Naive thymus-derived CD8-positive, alpha-beta T cell (primary cell): Measurements from ENCODE around the gene EML3. TPM values are rescaled to one million over a fixed set of nuclear protein-coding genes. Genes with fewer than 3 reads are reported as not detected.

Source experiments
- ATAC-seq, 2 donors: fragments of 150-1000 bp; cut with Tn5 transposase in 1 of 2; sonication (Bioruptor Pico), chemical (Tn5 transposase) in 1 of 2; 1 replicate in 1 of 2; 2 replicates in 1 of 2; pipeline ENCODE4 v1.10.0; 2021; ENCODE audit warnings: mild to moderate bottlenecking in 2 of 2, moderate library complexity in 2 of 2
- POLR2A ChIA-PET: fragments of 350-600 bp; sonication (Branson Sonifier 250); formaldehyde crosslinking; loops from one replicate; lab custom pipeline; 2021; ENCODE audit warnings: antibody characterized with exemption; lab: Charles Lee
- DNase-seq, 10 donors: peaks; one replicate each; pipeline versions ENCODE4 v3.0.0 to v3.0.0-alpha.2; 2020 to 2022
- H3K27ac Mint-ChIP-seq, 10 donors: one replicate each; pipeline ENCODE4 v1.8.0; 2020 to 2022; ENCODE audit warnings: mild to moderate bottlenecking in 10 of 10, mixed read lengths in 10 of 10, moderate library complexity in 4 of 10, inconsistent platforms in 1 of 10
- H3K27me3 Mint-ChIP-seq, 5 donors: one replicate each; pipeline ENCODE4 v1.8.0; 2021 to 2022; ENCODE audit warnings: mixed read lengths in 5 of 5
- H3K36me3 Mint-ChIP-seq, 3 donors: one replicate each; pipeline ENCODE4 v1.8.0; 2020 to 2022; ENCODE audit warnings: mixed read lengths in 3 of 3, mild to moderate bottlenecking in 2 of 3, inconsistent platforms in 1 of 3
- H3K4me1 Mint-ChIP-seq, 4 donors: one replicate each; pipeline ENCODE4 v1.8.0; 2021 to 2022; ENCODE audit warnings: mixed read lengths in 4 of 4
- H3K4me3 Mint-ChIP-seq, 10 donors: one replicate each; pipeline ENCODE4 v1.8.0; 2020 to 2022; ENCODE audit warnings: mild to moderate bottlenecking in 10 of 10, mixed read lengths in 10 of 10, moderate library complexity in 6 of 10, inconsistent platforms in 1 of 10
- H3K9me3 Mint-ChIP-seq, 9 donors: one replicate each; pipeline ENCODE4 v1.8.0; 2020 to 2022; ENCODE audit warnings: mixed read lengths in 9 of 9, mild to moderate bottlenecking in 3 of 9, inconsistent platforms in 1 of 9, moderate library complexity in 1 of 9
- polyA plus RNA-seq, 3 donors: library from polyadenylated mRNA; unstranded; fragments of 300-500 nt; fragmentation: Illumina TruSeq; gene quantifications; one replicate each; pipeline ENCODE4 v1.2.3, GENCODE V29; 2021
- total RNA-seq, 8 experiments: library from RNA in 2 of 8; stranded (reverse) in 2 of 8; gene quantifications; one replicate each; pipeline ENCODE4 v1.2.3 and lab custom pipeline; 2021 to 2026

Gene EML3
- total and polyA plus RNA-seq, 5 experiments from 2014 or later: 14.8 to 255 (median 23.7) TPM

DNA sequence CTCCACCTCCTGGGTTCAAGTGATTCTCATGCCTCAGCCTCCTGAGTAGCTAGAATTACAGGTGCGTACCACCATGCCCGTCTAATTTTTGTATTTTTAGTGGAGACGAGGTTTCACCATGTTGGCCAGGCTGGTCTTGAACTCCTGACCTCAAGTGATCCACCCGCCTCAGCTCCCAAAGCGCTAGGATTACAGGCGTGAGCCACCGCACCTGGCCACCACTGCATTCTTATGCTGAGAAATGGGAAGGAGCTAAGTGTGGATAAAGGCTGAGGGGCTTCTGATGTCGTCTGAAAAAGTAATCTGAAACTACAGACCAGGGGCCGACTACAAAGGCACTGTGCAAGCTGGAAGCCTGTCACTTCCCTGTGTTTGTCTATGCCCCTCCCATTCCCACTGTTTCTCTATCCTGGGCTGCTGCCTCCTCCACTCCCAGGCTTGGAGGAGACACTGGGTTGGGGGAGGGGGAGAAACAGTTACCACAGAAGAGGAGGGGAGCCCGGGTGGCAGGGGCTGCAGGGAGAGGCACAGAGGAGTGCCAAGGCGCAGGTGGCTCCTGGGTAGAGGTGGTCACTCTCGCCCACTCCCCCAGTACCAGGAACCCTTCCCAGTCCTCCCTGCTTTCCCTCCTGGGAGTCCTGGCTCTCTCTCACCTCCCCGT lies 8.0 kb downstream of the EML3 start:
- Mint-ChIP-seq H3K27me3 (no peaks in the 10 kb centered on the region), H3K27ac (peak overlapping the region in 3 of 10 donors; percentile 40 to 74 (median 66)), H3K9me3 (no peaks in the 10 kb centered on the region), H3K4me3 (no peak overlapping the region), H3K4me1 (peaks cover 32 to 62% (median 57%) of the 10 kb centered on the region in 4 donors), H3K36me3 (peaks cover 0 to 55% (median 29%) of the 10 kb centered on the region in 3 donors)
- POLR2A ChIA-PET: interaction anchor here (0.6 to 9.9 kb wide), 8 partner anchors 7 to 182 kb away, joined by 3 to 166 read pairs (median 8); partner anchors contain the start of genes B3GAT3, C11orf98, CSKMT and EML3
- DNase-seq: no peak
- ATAC-seq: no peak

DNA sequence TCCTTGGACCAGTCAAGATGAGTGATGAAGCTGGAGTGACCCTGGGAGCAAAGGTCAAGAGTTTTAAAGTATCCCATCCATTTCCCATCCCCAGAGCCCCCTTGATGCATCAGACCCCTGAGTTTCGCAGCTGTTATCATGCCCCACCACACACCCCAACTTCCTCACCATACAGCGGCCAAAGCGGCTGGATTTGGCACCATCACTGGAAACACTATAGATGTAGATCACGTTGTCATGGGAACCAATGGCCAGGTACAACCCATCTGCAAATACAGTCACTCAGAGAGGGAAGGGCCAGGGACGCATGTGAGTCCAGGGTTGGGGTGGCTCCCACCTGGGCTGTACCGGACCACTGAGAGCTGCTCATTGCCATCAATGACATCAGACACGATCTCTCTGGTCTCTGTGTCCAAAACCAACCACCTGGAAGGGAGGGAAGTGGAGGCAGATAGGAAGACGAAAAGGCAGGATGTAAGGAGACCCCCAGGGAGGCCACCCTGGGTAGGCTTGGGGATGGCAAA lies 8.7 kb downstream of the EML3 start:
- Mint-ChIP-seq H3K27me3 (no peaks in the 10 kb centered on the region), H3K4me3 (peak overlapping the region; percentile 48 to 82 (median 66)), H3K36me3 (peaks cover 0 to 61% (median 31%) of the 10 kb centered on the region in 3 donors), H3K4me1 (peaks cover 33 to 62% (median 58%) of the 10 kb centered on the region in 4 donors), H3K9me3 (no peaks in the 10 kb centered on the region), H3K27ac (peak overlapping the region in 6 of 10 donors; percentile 39 to 75 (median 64))
- no peak for ATAC-seq
- no peak for DNase-seq
- POLR2A ChIA-PET: interaction anchor here (0.6 to 9.9 kb wide), 8 partner anchors 8 to 93 kb away, joined by 3 to 166 read pairs (median 6); partner anchors contain the start of genes C11orf98, CSKMT, EML3 and GANAB

DNA sequence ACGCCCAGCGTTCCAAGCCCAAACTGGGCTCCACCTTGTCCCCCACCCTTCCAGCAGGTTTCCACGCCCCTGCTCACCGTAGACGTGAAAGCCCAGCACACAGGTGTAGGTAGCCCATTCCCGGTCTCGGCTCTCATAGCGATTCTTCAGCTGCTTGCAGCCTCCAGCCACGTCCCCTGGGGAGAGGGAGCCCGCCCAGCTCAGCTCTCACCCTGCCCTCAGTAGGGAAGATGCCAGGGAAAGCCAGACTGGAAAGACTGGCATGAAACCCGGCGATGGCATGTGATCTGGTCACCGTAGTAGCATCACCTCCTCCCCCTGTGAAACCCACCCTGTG lies 9.5 kb downstream of the EML3 start:
- H3K27me3 Mint-ChIP-seq: no peaks in the 10 kb centered on the region
- H3K4me1 Mint-ChIP-seq: peaks cover 38 to 63% (median 59%) of the 10 kb centered on the region in 4 donors
- H3K9me3 Mint-ChIP-seq: no peaks in the 10 kb centered on the region
- H3K36me3 Mint-ChIP-seq: peaks cover 0 to 67% (median 36%) of the 10 kb centered on the region in 3 donors
- peak overlapping the region in 9 of 10 donors; percentile 39 to 86 (median 64) for H3K27ac Mint-ChIP-seq
- POLR2A ChIA-PET: interaction anchor here (1.0 to 9.9 kb wide), 6 partner anchors 8 to 183 kb away, joined by 3 to 166 read pairs (median 7); partner anchors contain the start of genes C11orf98, CSKMT, EML3 and ROM1
- DNase-seq (no peak), ATAC-seq (no peak)
- peak overlapping the region; percentile 54 to 82 (median 70) for H3K4me3 Mint-ChIP-seq

DNA sequence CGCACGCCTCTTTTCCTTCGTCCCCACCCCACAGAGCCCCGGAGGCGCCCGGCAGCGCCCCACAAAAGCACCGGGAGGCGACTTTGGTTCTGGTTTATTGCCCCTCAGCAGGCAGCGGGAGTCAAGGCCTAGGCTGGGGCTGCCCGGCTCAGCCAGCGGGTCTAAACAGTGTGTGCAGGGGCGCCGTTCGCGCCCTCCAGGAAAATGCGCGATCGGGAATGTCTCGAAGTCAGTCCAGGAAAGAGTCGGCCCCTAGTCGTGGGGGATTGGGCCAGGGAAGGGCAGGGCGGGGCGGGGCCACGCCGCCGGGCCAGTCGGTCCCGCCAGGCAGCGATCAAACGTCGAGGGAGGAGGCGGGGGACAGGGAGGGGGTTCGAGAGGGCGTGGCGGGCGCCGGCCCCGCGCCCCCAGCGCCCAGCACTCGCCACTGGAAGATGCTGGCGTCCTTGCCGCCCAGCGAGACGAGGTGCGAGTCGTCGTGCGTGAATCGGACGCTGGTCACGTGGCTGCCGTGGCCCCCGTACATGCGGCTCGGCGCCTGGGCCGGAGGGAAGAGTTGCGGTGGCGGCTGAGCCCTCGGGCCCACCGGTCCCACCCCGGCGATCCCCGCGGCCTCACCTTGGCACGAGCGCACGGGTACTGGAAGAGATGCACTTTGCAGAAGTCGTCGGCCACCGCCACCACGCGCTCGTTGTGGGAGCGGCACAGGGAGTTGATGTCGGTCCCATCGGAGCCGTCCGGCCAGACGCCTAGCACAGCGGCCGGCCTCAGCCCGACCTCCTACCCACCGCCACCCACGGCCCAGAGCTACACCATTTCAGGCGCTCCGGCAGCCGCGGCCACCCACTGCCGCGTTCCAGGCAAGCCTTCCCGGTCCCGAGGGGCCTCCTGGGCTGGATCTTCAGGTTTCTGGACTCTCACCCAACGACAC lies 10.2 kb downstream of the EML3 start:
- Mint-ChIP-seq H3K4me3 (peak overlapping the region; percentile 88 to 95 (median 92)), H3K9me3 (no peaks in the 10 kb centered on the region), H3K27me3 (no peaks in the 10 kb centered on the region), H3K36me3 (peaks cover 0 to 67% (median 33%) of the 10 kb centered on the region in 3 donors), H3K4me1 (peaks cover 37 to 63% (median 59%) of the 10 kb centered on the region in 4 donors), H3K27ac (peak overlapping the region; percentile 81 to 97 (median 94))
- ATAC-seq (no peak), DNase-seq (peak in 2 of 10 donors; percentile 20 to 59)
- POLR2A ChIA-PET: interaction anchor here (0.6 to 9.9 kb wide), 33 partner anchors 7 to 279 kb away, joined by 3 to 166 read pairs (median 7); partner anchors contain the start of genes AHNAK, B3GAT3, C11orf98 and CSKMT

DNA sequence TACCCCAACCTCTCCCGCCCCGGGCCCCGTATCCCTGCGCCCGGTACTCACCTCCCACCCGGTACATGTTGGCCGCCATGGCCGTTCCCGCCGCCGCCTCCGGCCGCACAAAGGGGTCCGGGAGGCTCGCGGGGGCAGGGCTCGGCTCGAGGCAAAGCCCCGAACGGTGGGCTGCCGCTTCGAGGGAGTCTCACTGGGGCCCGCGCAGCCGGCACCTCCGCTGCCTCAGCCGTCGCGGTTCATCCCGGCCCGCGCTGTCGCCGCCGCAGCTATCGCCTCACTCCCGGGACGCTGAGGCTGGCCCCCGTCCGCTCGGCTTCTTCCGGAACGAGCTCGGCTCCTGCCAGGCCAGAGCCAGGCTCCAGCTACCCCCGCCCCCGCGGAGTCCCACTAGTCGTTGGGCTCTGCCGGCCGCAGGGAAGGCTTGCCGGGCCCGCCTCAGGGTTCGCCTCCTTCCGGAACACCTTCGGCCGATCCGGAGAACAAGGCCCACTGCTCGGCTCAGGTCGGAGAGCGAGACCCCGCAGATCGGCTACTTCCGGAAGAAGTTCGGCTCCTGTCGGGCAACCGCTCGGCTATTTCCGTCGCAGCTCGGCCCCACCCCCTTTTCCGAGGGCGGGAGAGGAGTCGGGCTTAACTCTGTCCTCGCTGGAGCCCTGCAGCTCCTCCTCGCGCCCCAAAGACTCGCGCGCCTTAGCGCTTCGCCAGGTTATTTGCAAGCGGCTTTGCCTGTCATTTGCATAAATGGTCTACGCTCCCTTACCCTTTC lies 11.0 kb downstream of the EML3 start, which contains the start of gene MTA2:
TSS of gene MTA2 (minus strand) at position 494 of the 769 bp plus-strand sequence. CDS start at position 79, 415 bp downstream.
- POLR2A ChIA-PET: interaction anchor here (0.6 to 9.9 kb wide), 34 partner anchors 9 to 280 kb away, joined by 3 to 166 read pairs (median 6); partner anchors contain the start of genes AHNAK, B3GAT3, C11orf98 and CSKMT
- peak; percentile 95 to 100 (median 99) for DNase-seq
- H3K27me3 Mint-ChIP-seq: no peaks in the 10 kb centered on the region
- peaks cover 0 to 69% (median 34%) of the 10 kb centered on the region in 3 donors for H3K36me3 Mint-ChIP-seq
- peak within 1 kb of the TSS; percentile 93 to 97 (median 96) for H3K27ac Mint-ChIP-seq
- peak; percentile 82 to 83 for ATAC-seq
- peak within 1 kb of the TSS; percentile 88 to 95 (median 92) for H3K4me3 Mint-ChIP-seq
- H3K4me1 Mint-ChIP-seq: peaks cover 37 to 66% (median 62%) of the 10 kb centered on the region in 4 donors
- no peaks in the 10 kb centered on the region for H3K9me3 Mint-ChIP-seq

DNA sequence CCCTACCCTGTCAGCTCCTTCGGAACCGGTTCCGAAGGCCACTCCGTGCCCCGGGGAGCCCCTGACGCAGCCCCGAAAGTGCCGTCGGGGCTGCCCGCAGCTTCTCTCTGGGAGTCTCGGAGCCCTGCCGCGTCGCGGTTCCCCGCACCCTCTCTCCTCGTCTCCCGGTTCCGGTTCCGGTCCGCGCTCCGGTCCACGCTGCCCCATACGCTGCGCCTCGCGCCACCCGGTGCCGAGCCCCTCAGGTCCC lies 11.5 kb downstream of the EML3 start:
- Mint-ChIP-seq H3K27ac (peak overlapping the region; percentile 53 to 97 (median 95)), H3K27me3 (no peaks in the 10 kb centered on the region), H3K4me3 (peak overlapping the region; percentile 88 to 95 (median 92)), H3K4me1 (peaks cover 37 to 63% (median 61%) of the 10 kb centered on the region in 4 donors), H3K9me3 (no peaks in the 10 kb centered on the region), H3K36me3 (peaks cover 0 to 69% (median 34%) of the 10 kb centered on the region in 3 donors)
- POLR2A ChIA-PET: interaction anchor here (0.6 to 9.9 kb wide), 31 partner anchors 9 to 280 kb away, joined by 3 to 166 read pairs (median 7); partner anchors contain the start of genes AHNAK, B3GAT3, C11orf98 and CSKMT
- peak in 1 of 2 donors; percentile 26 for ATAC-seq
- DNase-seq: peak in 6 of 10 donors; percentile 13 to 72 (median 35)

DNA sequence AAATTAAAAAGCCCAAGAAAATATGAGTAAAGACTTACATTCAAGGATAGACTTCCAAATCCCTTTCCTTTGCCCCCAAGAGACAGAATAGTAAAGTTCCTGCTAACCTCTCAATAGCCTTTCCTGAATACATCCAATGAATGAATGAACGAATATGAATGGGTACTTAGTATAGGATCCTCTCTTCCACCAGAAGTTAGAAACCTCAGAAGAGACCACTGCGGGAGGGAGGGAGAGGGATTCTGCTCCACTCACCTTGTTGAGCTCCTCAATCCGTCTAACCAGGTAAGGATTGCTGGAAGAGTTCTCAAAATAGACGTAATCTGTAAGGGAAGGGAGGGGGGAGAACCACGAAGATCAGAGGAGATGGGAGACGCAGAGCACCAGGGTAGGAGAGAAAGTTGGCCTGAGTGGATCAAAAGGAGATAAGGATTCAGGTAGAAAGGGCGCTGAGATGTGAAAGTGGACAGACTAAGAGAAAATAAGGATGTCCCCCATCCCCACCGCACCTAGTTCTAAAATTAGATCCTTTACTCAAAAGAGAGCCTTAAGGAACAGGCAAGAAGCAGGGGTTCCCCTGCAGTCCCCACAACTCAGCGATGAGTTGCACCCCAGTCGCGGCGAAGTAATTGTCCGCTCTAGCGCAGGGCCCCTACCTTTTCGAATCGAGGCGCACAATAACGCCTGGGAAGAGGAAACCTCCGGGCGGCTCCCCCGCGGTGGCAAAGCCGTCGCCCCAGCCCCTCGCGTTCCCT lies 12.0 kb downstream of the EML3 start:
- POLR2A ChIA-PET: interaction anchor here (0.6 to 9.9 kb wide), 27 partner anchors 8 to 281 kb away, joined by 3 to 166 read pairs (median 8); partner anchors contain the start of genes AHNAK, B3GAT3, C11orf98 and CSKMT
- peak in 2 of 10 donors; percentile 10 to 14 for DNase-seq
- Mint-ChIP-seq H3K27ac (peak overlapping the region; percentile 93 to 97 (median 96)), H3K27me3 (no peaks in the 10 kb centered on the region), H3K4me1 (peaks cover 37 to 64% (median 61%) of the 10 kb centered on the region in 4 donors), H3K4me3 (peak overlapping the region; percentile 88 to 95 (median 92)), H3K36me3 (peaks cover 0 to 70% (median 36%) of the 10 kb centered on the region in 3 donors), H3K9me3 (no peaks in the 10 kb centered on the region)
- ATAC-seq: peak in 1 of 2 donors; percentile 0

DNA sequence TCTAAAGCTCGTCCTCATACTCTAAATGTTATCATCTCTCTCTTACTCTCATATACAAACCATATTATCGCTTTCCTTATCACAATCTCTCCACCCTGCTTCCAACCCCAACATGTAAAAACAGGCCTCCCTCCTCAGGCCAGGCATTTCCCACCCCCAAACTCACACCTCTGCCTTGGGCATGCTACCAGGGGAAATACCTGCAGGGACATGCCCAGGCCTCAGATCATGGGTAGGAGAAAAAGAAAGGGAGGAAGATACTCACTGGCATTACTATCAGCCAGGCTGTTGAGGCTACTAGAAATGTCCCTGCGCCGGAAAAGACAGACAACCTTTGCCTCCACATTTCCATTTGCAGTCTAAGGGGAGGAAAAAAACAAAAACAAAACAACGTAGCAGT lies 12.7 kb downstream of the EML3 start:
- Mint-ChIP-seq H3K4me1 (peaks cover 35 to 63% (median 60%) of the 10 kb centered on the region in 4 donors), H3K36me3 (peaks cover 0 to 72% (median 39%) of the 10 kb centered on the region in 3 donors), H3K4me3 (peak overlapping the region; percentile 88 to 95 (median 92)), H3K27ac (peak overlapping the region; percentile 93 to 97 (median 96)), H3K27me3 (no peaks in the 10 kb centered on the region), H3K9me3 (no peaks in the 10 kb centered on the region)
- ATAC-seq (no peak), DNase-seq (no peak)
- POLR2A ChIA-PET: interaction anchor here (0.6 to 9.9 kb wide), 34 partner anchors 8 to 281 kb away, joined by 3 to 166 read pairs (median 7); partner anchors contain the start of genes B3GAT3, C11orf98, CSKMT and EEF1G

DNA sequence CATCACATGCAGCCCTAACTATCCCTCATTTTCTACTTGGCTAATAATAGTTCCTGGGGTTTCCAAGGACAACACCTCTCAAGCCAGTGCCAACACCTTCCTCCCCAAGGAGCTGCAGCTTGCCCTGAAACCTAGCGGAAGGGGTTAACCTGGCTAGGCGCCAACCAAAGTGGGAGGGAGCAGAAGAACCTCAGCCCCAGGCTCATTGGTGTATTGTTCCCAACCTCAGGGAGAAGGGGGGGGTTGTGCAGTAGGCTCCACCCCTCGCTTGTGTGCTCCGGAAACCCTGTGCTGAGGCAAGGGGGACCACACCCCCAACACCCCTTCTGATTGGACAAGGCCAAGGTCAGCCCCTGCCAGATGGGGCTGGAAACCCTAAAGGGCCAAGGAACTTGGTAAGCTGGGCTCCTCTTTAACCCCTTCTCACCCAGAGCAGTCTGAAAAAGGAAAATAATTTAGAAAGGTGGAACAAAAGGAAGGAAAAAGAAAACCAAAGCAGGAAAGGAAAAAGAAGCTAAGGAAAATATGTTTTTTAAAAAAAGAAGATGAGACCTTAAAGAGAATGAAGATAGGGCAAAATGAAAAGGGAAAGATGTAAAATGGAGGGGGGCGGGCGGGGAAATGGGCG lies 13.4 kb downstream of the EML3 start:
- POLR2A ChIA-PET: interaction anchor here (0.6 to 9.9 kb wide), 29 partner anchors 7 to 282 kb away, joined by 3 to 166 read pairs (median 5); partner anchors contain the start of genes B3GAT3, C11orf98, CSKMT and EEF1G
- Mint-ChIP-seq H3K4me3 (peak overlapping the region; percentile 88 to 95 (median 92)), H3K36me3 (peaks cover 4 to 76% (median 43%) of the 10 kb centered on the region in 3 donors), H3K27ac (peak overlapping the region; percentile 93 to 97 (median 96)), H3K4me1 (peaks cover 35 to 67% (median 61%) of the 10 kb centered on the region in 4 donors), H3K9me3 (no peaks in the 10 kb centered on the region), H3K27me3 (no peaks in the 10 kb centered on the region)
- peak; percentile 72 to 82 for ATAC-seq
- peak; percentile 83 to 99 (median 96) for DNase-seq

DNA sequence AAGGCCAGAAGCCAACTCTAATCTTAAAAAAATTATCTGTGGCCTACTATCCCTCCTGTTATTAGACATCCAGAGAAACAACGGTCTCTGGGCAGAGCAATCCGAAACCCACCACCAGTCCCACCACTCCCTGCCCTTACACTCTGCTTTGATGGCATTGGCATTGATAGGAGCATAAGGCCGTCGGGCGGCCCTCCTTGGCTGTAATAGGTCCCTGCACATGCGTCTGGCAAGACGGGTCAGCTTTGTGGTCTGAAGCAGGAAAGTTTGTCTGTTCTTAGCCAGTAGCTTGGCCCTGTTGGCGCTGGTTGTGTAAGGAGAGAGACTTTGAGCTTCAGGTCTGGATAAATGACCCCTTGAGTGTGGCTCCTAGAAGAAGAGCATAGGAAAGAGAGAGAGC lies 17.5 kb downstream of the EML3 start:
- no peak for DNase-seq
- POLR2A ChIA-PET: interaction anchor here (0.6 to 8.1 kb wide), 8 partner anchors 8 to 194 kb away, joined by 3 to 251 read pairs (median 6); partner anchors contain the start of genes B3GAT3, C11orf98, CSKMT and EEF1G
- Mint-ChIP-seq H3K4me3 (peak overlapping the region in 1 of 10 donors; percentile 29), H3K27ac (peak overlapping the region in 8 of 10 donors; percentile 9 to 97 (median 54)), H3K4me1 (peaks cover 36 to 76% (median 71%) of the 10 kb centered on the region in 4 donors), H3K36me3 (peaks cover 4 to 69% (median 38%) of the 10 kb centered on the region in 3 donors), H3K9me3 (no peaks in the 10 kb centered on the region), H3K27me3 (peaks cover 0 to 3% (median 0%) of the 10 kb centered on the region in 5 donors)
- no peak for ATAC-seq
